Thyroid gland (tissue), 4 donors: Measurements from ENCODE around the gene SLC13A3.

Experiments
- POLR2A ChIP-seq, 2 donors: fragments of 450-650 bp; IDR thresholded peaks; one replicate each; pipeline ENCODE4 v1.6.1; 2017; ENCODE audit warnings: antibody characterized with exemption in 2 of 2, mild to moderate bottlenecking in 2 of 2, moderate library complexity in 1 of 2
- TF ChIP-seq, protein P1 (sequence below), 6 experiments: fragments of 200-600 bp in 3 of 6; fragments of 450-650 bp in 3 of 6; sonication (generic) in 3 of 6; IDR thresholded peaks; one replicate each; pipeline ENCODE4 v1.5.1; 2016 to 2019; ENCODE audit warnings: antibody characterized with exemption in 6 of 6, mild to moderate bottlenecking in 2 of 6, inconsistent platforms in 1 of 6, moderate library complexity in 1 of 6

- TF ChIP-seq, protein P1, sequence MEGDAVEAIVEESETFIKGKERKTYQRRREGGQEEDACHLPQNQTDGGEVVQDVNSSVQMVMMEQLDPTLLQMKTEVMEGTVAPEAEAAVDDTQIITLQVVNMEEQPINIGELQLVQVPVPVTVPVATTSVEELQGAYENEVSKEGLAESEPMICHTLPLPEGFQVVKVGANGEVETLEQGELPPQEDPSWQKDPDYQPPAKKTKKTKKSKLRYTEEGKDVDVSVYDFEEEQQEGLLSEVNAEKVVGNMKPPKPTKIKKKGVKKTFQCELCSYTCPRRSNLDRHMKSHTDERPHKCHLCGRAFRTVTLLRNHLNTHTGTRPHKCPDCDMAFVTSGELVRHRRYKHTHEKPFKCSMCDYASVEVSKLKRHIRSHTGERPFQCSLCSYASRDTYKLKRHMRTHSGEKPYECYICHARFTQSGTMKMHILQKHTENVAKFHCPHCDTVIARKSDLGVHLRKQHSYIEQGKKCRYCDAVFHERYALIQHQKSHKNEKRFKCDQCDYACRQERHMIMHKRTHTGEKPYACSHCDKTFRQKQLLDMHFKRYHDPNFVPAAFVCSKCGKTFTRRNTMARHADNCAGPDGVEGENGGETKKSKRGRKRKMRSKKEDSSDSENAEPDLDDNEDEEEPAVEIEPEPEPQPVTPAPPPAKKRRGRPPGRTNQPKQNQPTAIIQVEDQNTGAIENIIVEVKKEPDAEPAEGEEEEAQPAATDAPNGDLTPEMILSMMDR (IDR thresholded peaks at IDR 0.05): no peak
- TF ChIP-seq POLR2A (IDR thresholded peaks at IDR 0.05): no peak
Measured at GRCh38 chr20:46543959-46544358, 107.3 kb downstream of the SLC13A3 start.
